ENCODE results near the gene OPN4. TPM values are rescaled to one million over a fixed set of nuclear protein-coding genes. Genes with fewer than 3 reads are reported as not detected.

OPN4 gene
- total and polyA plus RNA-seq, 9 of the 15 experiments (the other 6 are each of a cell fraction or from before 2014, with no cell fraction given) = not detected

DNA sequence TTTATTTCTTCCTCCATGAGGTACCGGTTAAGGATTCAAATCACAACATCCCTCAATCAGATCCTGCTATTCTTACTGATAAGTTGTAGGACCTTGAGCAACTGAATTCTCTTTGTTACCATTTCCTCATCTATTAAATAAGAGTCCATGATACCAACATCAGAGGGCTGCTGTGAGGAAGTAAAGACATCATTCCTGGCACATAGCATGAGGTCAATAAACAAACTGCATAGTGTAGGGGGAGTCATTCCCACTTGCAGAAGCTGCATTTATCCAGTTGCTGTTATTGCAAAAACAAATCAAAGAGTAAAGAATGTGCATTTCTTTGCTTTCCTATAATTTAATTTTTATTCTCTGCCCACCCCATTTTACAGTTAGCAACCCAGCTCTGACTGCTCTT, 50.8 kb downstream of the OPN4 start:
- CTCF ChIA-PET (ENCODE audit: low intra/inter-chr PET ratio) = no interaction called here
- no TSS peak for BruUV-seq (replicated peaks)

More for the DNA sequence above, 50.8 kb downstream of the OPN4 start:
- WGBS (ENCODE audit: insufficient coverage, low coverage, missing lambda C conversion rate) = 19% methylated on average over 1 of the region's 1 CpG
- no peaks in the 10 kb centered on the region for H3K9me3 ChIP-seq (replicated peaks; ENCODE audit: control insufficient read depth, insufficient read depth, low read depth, low read length)
- intact Hi-C loops (cut with micrococcal nuclease) (no loop called here), in situ Hi-C loops (cut with MboI) (loop anchor here (5.0 kb wide), 1 partner anchor 197 kb away; no protein-coding TSS in a partner anchor)
- H3K36me3 ChIP-seq (ENCODE audit: control insufficient read depth, insufficient read depth, low read length) = no peaks in the 10 kb centered on the region
- H4K20me1 ChIP-seq (replicated peaks; ENCODE audit: control insufficient read depth, insufficient read depth, low read length) = no peaks in the 10 kb centered on the region
- H3K27ac ChIP-seq (ENCODE audit: extremely low read depth, low read depth, low read length) = no peak overlapping the region
- H3K79me2 ChIP-seq (ENCODE audit: control insufficient read depth, insufficient read depth, low read length) = no peaks in the 10 kb centered on the region
- DNase-seq (ENCODE audit: extremely low read depth in 1 of 4, low spot score in 3 of 4) = no peak
- H3K27me3 ChIP-seq (ENCODE audit: control insufficient read depth in 2 of 2, insufficient read depth in 2 of 2, low read length in 2 of 2) = peaks cover 0 to 7% of the 10 kb centered on the region in 2 experiments; a peak in 1 of 5 replicates
- ATAC-seq = no peak
- no peak overlapping the region for H2AFZ ChIP-seq (ENCODE audit: low read depth, low read length)
- H3K4me1 ChIP-seq (replicated peaks in 1 of 2; ENCODE audit: control insufficient read depth in 2 of 2, insufficient read depth in 2 of 2, low read length in 2 of 2) = peaks cover 0 to 11% of the 10 kb centered on the region in 2 experiments; a peak in 4 of 5 replicates
- H3K4me2 ChIP-seq (ENCODE audit: insufficient read depth, low read length) = no peak overlapping the region
- H3K4me3 ChIP-seq = no peak overlapping the region
- H3K9ac ChIP-seq (ENCODE audit: insufficient read depth in 1 of 2, low read depth in 2 of 2, low read length in 2 of 2) = no peak overlapping the region
- no peak for FAIRE-seq
- H3K9me1 ChIP-seq (ENCODE audit: control insufficient read depth, insufficient read depth, low read length) = no peaks in the 10 kb centered on the region
- POLR2A ChIA-PET = no interaction called here
- TF ChIP-seq PHB (CRISPR knock-in tag; IDR thresholded peaks at IDR 0.05) (no peak), C11orf30 (IDR thresholded peaks at IDR 0.05; ENCODE audit: low read depth) (no peak), ZNF551 (CRISPR knock-in tag; IDR thresholded peaks at IDR 0.05) (no peak), TSHZ1 (CRISPR knock-in tag; IDR thresholded peaks at IDR 0.05) (no peak), ZNF134 (CRISPR knock-in tag; conservative IDR thresholded peaks at IDR 0.05) (no peak), RBBP5 (IDR thresholded peaks at IDR 0.05; ENCODE audit: borderline replicate concordance, insufficient read depth, low read length, poor library complexity, severe bottlenecking) (no peak), KDM5B (IDR thresholded peaks at IDR 0.05; ENCODE audit: insufficient replicate concordance, low read depth, low read length) (no peak), ZNF212 (CRISPR knock-in tag; IDR thresholded peaks at IDR 0.05) (no peak), HNRNPUL1 (IDR thresholded peaks at IDR 0.05; ENCODE audit: low read length) (no peak)
